ENCODE measurements around the gene EEIG2. TPM values are rescaled to one million over a fixed set of nuclear protein-coding genes. Genes with fewer than 3 reads are reported as not detected.

The EEIG2 gene
- total and polyA plus RNA-seq, 5 donors = 2.1 to 9.8 (median 7.1) TPM

GRCh38 chr1:108583757-108584427 is 24.0 kb downstream of the EEIG2 start:
- intact Hi-C loops (cut with DNase I) = no loop called here
- Histone ChIP-seq H3K27me3 (ENCODE audit: control insufficient read depth, insufficient read depth) (no peaks in the 10 kb centered on the region), H3K4me3 (ENCODE audit: low read length) (no peak overlapping the region), H3K27ac (ENCODE audit: low read length) (no peak overlapping the region), H3K9me3 (ENCODE audit: control insufficient read depth, low read length) (peaks cover 2% of the 10 kb centered on the region), H3K4me1 (ENCODE audit: control insufficient read depth, insufficient read depth, low read length) (peaks cover 3% of the 10 kb centered on the region)
- no peak for DNase-seq
- ATAC-seq = peak; percentile 45 to 46
- WGBS = 56% methylated on average over 4 of the region's 4 CpGs

GRCh38 chr1:108584428-108584856 is 24.5 kb downstream of the EEIG2 start:
- DNase-seq (no peak), ATAC-seq (no peak)
- WGBS = 62% methylated on average over 5 of the region's 5 CpGs
- Histone ChIP-seq H3K9me3 (ENCODE audit: control insufficient read depth, low read length) (peaks cover 2% of the 10 kb centered on the region), H3K27ac (ENCODE audit: low read length) (no peak overlapping the region), H3K4me1 (ENCODE audit: control insufficient read depth, insufficient read depth, low read length) (peaks cover 3% of the 10 kb centered on the region), H3K4me3 (ENCODE audit: low read length) (no peak overlapping the region), H3K27me3 (ENCODE audit: control insufficient read depth, insufficient read depth) (no peaks in the 10 kb centered on the region)
- intact Hi-C loops (cut with DNase I) = no loop called here

GRCh38 chr1:108585313-108585712 is 25.4 kb downstream of the EEIG2 start:
- intact Hi-C loops (cut with DNase I) = no loop called here
- Histone ChIP-seq H3K9me3 (ENCODE audit: control insufficient read depth, low read length) (peaks cover 2% of the 10 kb centered on the region), H3K27ac (ENCODE audit: low read length) (no peak overlapping the region), H3K4me3 (ENCODE audit: low read length) (no peak overlapping the region), H3K27me3 (ENCODE audit: control insufficient read depth, insufficient read depth) (no peaks in the 10 kb centered on the region), H3K4me1 (ENCODE audit: control insufficient read depth, insufficient read depth, low read length) (peaks cover 3% of the 10 kb centered on the region)
- 61% methylated on average over 1 of the region's 1 CpG for WGBS
- ATAC-seq (no peak), DNase-seq (no peak)

GRCh38 chr1:108590441-108590840 is 30.5 kb downstream of the EEIG2 start:
- Histone ChIP-seq H3K27ac (ENCODE audit: low read length) (peak overlapping the region; percentile 61), H3K4me1 (ENCODE audit: control insufficient read depth, insufficient read depth, low read length) (peaks cover 5% of the 10 kb centered on the region)
- WGBS = 18% methylated on average over 2 of the region's 2 CpGs

GRCh38 chr1:108590957-108591356 is 31.1 kb downstream of the EEIG2 start:
- 27% methylated on average over 3 of the region's 3 CpGs for WGBS

More at GRCh38 chr1:108590441-108590840, 30.5 kb downstream of the EEIG2 start:
- intact Hi-C loops (cut with DNase I) = no loop called here
- ATAC-seq = peak; percentile 57 to 58
- Histone ChIP-seq H3K4me3 (ENCODE audit: low read length) (no peak overlapping the region), H3K27me3 (ENCODE audit: control insufficient read depth, insufficient read depth) (no peaks in the 10 kb centered on the region), H3K9me3 (ENCODE audit: control insufficient read depth, low read length) (no peaks in the 10 kb centered on the region)
- peak in 2 of 3 donors; percentile 37 to 58 for DNase-seq

GRCh38 chr1:108591466-108591865 is 31.6 kb downstream of the EEIG2 start:
- intact Hi-C loops (cut with DNase I) = no loop called here

More at GRCh38 chr1:108590957-108591356, 31.1 kb downstream of the EEIG2 start:
- no peak for DNase-seq
- intact Hi-C loops (cut with DNase I) = no loop called here
- no peak overlapping the region for H3K27ac ChIP-seq (ENCODE audit: low read length)
- no peaks in the 10 kb centered on the region for H3K27me3 ChIP-seq (ENCODE audit: control insufficient read depth, insufficient read depth)
- ATAC-seq = peak; percentile 80 to 89
- H3K4me3 ChIP-seq (ENCODE audit: low read length) = no peak overlapping the region
- no peaks in the 10 kb centered on the region for H3K9me3 ChIP-seq (ENCODE audit: control insufficient read depth, low read length)
- peaks cover 7% of the 10 kb centered on the region for H3K4me1 ChIP-seq (ENCODE audit: control insufficient read depth, insufficient read depth, low read length)

GRCh38 chr1:108592030-108592759 is 32.3 kb downstream of the EEIG2 start:
- Histone ChIP-seq H3K27ac (ENCODE audit: low read length) (peak overlapping the region; percentile 30), H3K4me1 (ENCODE audit: control insufficient read depth, insufficient read depth, low read length) (peaks cover 7% of the 10 kb centered on the region), H3K4me3 (ENCODE audit: low read length) (no peak overlapping the region), H3K9me3 (ENCODE audit: control insufficient read depth, low read length) (no peaks in the 10 kb centered on the region), H3K27me3 (ENCODE audit: control insufficient read depth, insufficient read depth) (no peaks in the 10 kb centered on the region)
- WGBS = 83% methylated on average over 5 of the region's 5 CpGs
- no peak for ATAC-seq
- no peak for DNase-seq
- intact Hi-C loops (cut with DNase I) = no loop called here

More at GRCh38 chr1:108591466-108591865, 31.6 kb downstream of the EEIG2 start:
- peaks cover 7% of the 10 kb centered on the region for H3K4me1 ChIP-seq (ENCODE audit: control insufficient read depth, insufficient read depth, low read length)
- H3K27me3 ChIP-seq (ENCODE audit: control insufficient read depth, insufficient read depth) = no peaks in the 10 kb centered on the region
- peak; percentile 79 to 81 for ATAC-seq
- peak overlapping the region; percentile 93 for H3K27ac ChIP-seq (ENCODE audit: low read length)
- H3K4me3 ChIP-seq (ENCODE audit: low read length) = no peak overlapping the region
- 56% methylated on average over 4 of the region's 4 CpGs for WGBS
- H3K9me3 ChIP-seq (ENCODE audit: control insufficient read depth, low read length) = no peaks in the 10 kb centered on the region
- DNase-seq = peak; percentile 44 to 57 (median 50)

- intact Hi-C loops (cut with DNase I) = no loop called here
- 90% methylated on average over 2 of the region's 2 CpGs for WGBS
- H3K27me3 ChIP-seq (ENCODE audit: control insufficient read depth, insufficient read depth) = no peaks in the 10 kb centered on the region
These were observed 33.5 kb downstream of the EEIG2 start for GRCh38 chr1:108593448-108593847.

GRCh38 chr1:108595507-108595906 is 35.6 kb downstream of the EEIG2 start:
- DNase-seq (no peak), ATAC-seq (peak; percentile 26 to 64)
- intact Hi-C loops (cut with DNase I) = no loop called here
- H3K4me1 ChIP-seq (ENCODE audit: control insufficient read depth, insufficient read depth, low read length) = peaks cover 7% of the 10 kb centered on the region
- no peak overlapping the region for H3K27ac ChIP-seq (ENCODE audit: low read length)
- no peak overlapping the region for H3K4me3 ChIP-seq (ENCODE audit: low read length)
- 28% methylated on average over 2 of the region's 2 CpGs for WGBS
- no peaks in the 10 kb centered on the region for H3K27me3 ChIP-seq (ENCODE audit: control insufficient read depth, insufficient read depth)
- H3K9me3 ChIP-seq (ENCODE audit: control insufficient read depth, low read length) = no peaks in the 10 kb centered on the region

More at GRCh38 chr1:108593448-108593847, 33.5 kb downstream of the EEIG2 start:
- no peak overlapping the region for H3K4me3 ChIP-seq (ENCODE audit: low read length)
- ATAC-seq (no peak), DNase-seq (no peak)
- H3K4me1 ChIP-seq (ENCODE audit: control insufficient read depth, insufficient read depth, low read length) = peaks cover 9% of the 10 kb centered on the region
- H3K27ac ChIP-seq (ENCODE audit: low read length) = no peak overlapping the region
- no peaks in the 10 kb centered on the region for H3K9me3 ChIP-seq (ENCODE audit: control insufficient read depth, low read length)

- ATAC-seq (no peak), DNase-seq (no peak)
- H3K4me3 ChIP-seq (ENCODE audit: low read length) = no peak overlapping the region
- H3K9me3 ChIP-seq (ENCODE audit: control insufficient read depth, low read length) = no peaks in the 10 kb centered on the region
- H3K27me3 ChIP-seq (ENCODE audit: control insufficient read depth, insufficient read depth) = no peaks in the 10 kb centered on the region
- H3K4me1 ChIP-seq (ENCODE audit: control insufficient read depth, insufficient read depth, low read length) = peaks cover 4% of the 10 kb centered on the region
- intact Hi-C loops (cut with DNase I) = no loop called here
- no peak overlapping the region for H3K27ac ChIP-seq (ENCODE audit: low read length)
These were observed 37.1 kb downstream of the EEIG2 start for GRCh38 chr1:108597041-108597440.

GRCh38 chr1:108598340-108598739 is 38.4 kb downstream of the EEIG2 start:
- no peaks in the 10 kb centered on the region for H3K27me3 ChIP-seq (ENCODE audit: control insufficient read depth, insufficient read depth)
- 97% methylated on average over 1 of the region's 1 CpG for WGBS
- no peaks in the 10 kb centered on the region for H3K9me3 ChIP-seq (ENCODE audit: control insufficient read depth, low read length)
- H3K4me3 ChIP-seq (ENCODE audit: low read length) = no peak overlapping the region
- DNase-seq (no peak), ATAC-seq (no peak)
- intact Hi-C loops (cut with DNase I) = no loop called here
- H3K27ac ChIP-seq (ENCODE audit: low read length) = no peak overlapping the region
- H3K4me1 ChIP-seq (ENCODE audit: control insufficient read depth, insufficient read depth, low read length) = peaks cover 4% of the 10 kb centered on the region
